Measurements from ENCODE around the gene LRRC58. TPM values are rescaled to one million over a fixed set of nuclear protein-coding genes. Genes with fewer than 3 reads are reported as not detected.
A peak's percentile ranks its signal among the peaks of the same experiment; 100 is the strongest.

LRRC58 gene
- total and polyA plus RNA-seq, 4 donors, result 4.6 to 18.0 (median 10.4) TPM

GRCh38 chr3:120274739-120275167, 74.4 kb downstream of the LRRC58 start:
- WGBS, result 26% methylated on average over 5 of the region's 5 CpGs
- H3K27ac ChIP-seq (ENCODE audit: low read depth in 1 of 2, low read length in 2 of 2), result no peak overlapping the region
- DNase-seq (ENCODE audit: low spot score), result no peak
- H3K9me3 ChIP-seq (ENCODE audit: control insufficient read depth in 4 of 4, low read length in 3 of 4), result no peaks in the 10 kb centered on the region
- H3K36me3 ChIP-seq (ENCODE audit: control insufficient read depth in 4 of 4, insufficient read depth in 3 of 4, low read depth in 1 of 4, low read length in 3 of 4), result no peaks in the 10 kb centered on the region
- H3K27me3 ChIP-seq (ENCODE audit: control insufficient read depth in 4 of 4, insufficient read depth in 4 of 4, low read length in 3 of 4), result peaks cover 0 to 21% (median 4%) of the 10 kb centered on the region in 4 donors
- H3K4me1 ChIP-seq (ENCODE audit: control insufficient read depth in 4 of 4, insufficient read depth in 4 of 4, low read length in 3 of 4), result peaks cover 0 to 6% (median 4%) of the 10 kb centered on the region in 4 donors
- no peak overlapping the region for H3K9ac ChIP-seq (ENCODE audit: low read depth in 1 of 2, low read length in 2 of 2)
- TF ChIP-seq HNF4G (IDR thresholded peaks at IDR 0.05), result no peak
- peak; percentile 69 to 79 for TF ChIP-seq JUND (IDR thresholded peaks at IDR 0.05)
- peak; percentile 82 for TF ChIP-seq NR2F2 (IDR thresholded peaks at IDR 0.05)
- TF ChIP-seq FOXA1 (IDR thresholded peaks at IDR 0.05), result peak; percentile 95
- no peak for TF ChIP-seq GABPA (IDR thresholded peaks at IDR 0.05 in 1 of 2, conservative IDR thresholded peaks at IDR 0.05 in 1 of 2)
- TF ChIP-seq YY1 (IDR thresholded peaks at IDR 0.05), result peak; percentile 62
- peak; percentile 81 for TF ChIP-seq MAX (IDR thresholded peaks at IDR 0.05)
- TF ChIP-seq CTCF (IDR thresholded peaks at IDR 0.05; ENCODE audit: low read depth, low read length, missing input control), result no peak
- peak; percentile 63 for TF ChIP-seq REST (IDR thresholded peaks at IDR 0.05)
- peak in 1 of 2 donors; percentile 52 for TF ChIP-seq EGR1 (IDR thresholded peaks at IDR 0.05; ENCODE audit: low read depth in 2 of 2)
- TF ChIP-seq ZBTB33 (IDR thresholded peaks at IDR 0.05), result peak; percentile 74
- TF ChIP-seq RXRA (IDR thresholded peaks at IDR 0.05), result peak; percentile 93 to 94
- TF ChIP-seq TAF1 (conservative IDR thresholded peaks at IDR 0.05), result peak; percentile 15
- TF ChIP-seq HNF4A (conservative IDR thresholded peaks at IDR 0.05), result peak; percentile 69 to 79
- TF ChIP-seq RAD21 (IDR thresholded peaks at IDR 0.05), result peak; percentile 50 to 51
- TF ChIP-seq SP1 (IDR thresholded peaks at IDR 0.05), result peak; percentile 89
- peak; percentile 97 for TF ChIP-seq FOXA2 (IDR thresholded peaks at IDR 0.05)
- TF ChIP-seq ATF3 (IDR thresholded peaks at IDR 0.05), result no peak
- H3K4me3 ChIP-seq (ENCODE audit: low read depth in 1 of 3, low read length in 3 of 3), result no peak overlapping the region

Other genes starting within 250 kb of the LRRC58 start
- under 1 TPM; 0.09 to 0.17 TPM for gene GPR156, start 64.1 kb downstream of the LRRC58 start, total RNA-seq
- gene GPR156, start 64.1 kb downstream of the LRRC58 start, polyA plus RNA-seq, result under 1 TPM in 1 of 2 donors, not detected in 1; 0.02 TPM
- gene FSTL1, start 101.6 kb upstream of the LRRC58 start, total RNA-seq, result 10 to 100 TPM; 20.8 to 67.5 TPM
- gene FSTL1, start 101.6 kb upstream of the LRRC58 start, polyA plus RNA-seq, result 10 to 100 TPM in 1 of 2 donors, 1 to 10 TPM in 1; 9.6 to 28.4 TPM
- 10 to 100 TPM; 28.4 to 29.8 TPM for gene NDUFB4, start 247.0 kb upstream of the LRRC58 start, total RNA-seq
- gene NDUFB4, start 247.0 kb upstream of the LRRC58 start, polyA plus RNA-seq, result 100 to 1,000 TPM; 124 to 269 TPM